Amniotic epithelial cell (primary cell): ENCODE data around the gene PPP2R1B.

Source experiments
- DNase-seq: peaks from one replicate; pipeline ENCODE4 v3.0.0-alpha.2; 2010; ENCODE audit warnings: low read depth

Gene PPP2R1B

GRCh38 chr11:111748035-111748804, 18.0 kb downstream of the PPP2R1B start:
- DNase-seq = no peak

GRCh38 chr11:111745719-111746504, 20.3 kb downstream of the PPP2R1B start:
- DNase-seq = peak; percentile 68

- DNase-seq = no peak
Observed at GRCh38 chr11:111743700-111744099, 22.5 kb downstream of the PPP2R1B start.

GRCh38 chr11:111741751-111742150, 24.4 kb downstream of the PPP2R1B start:
- no peak for DNase-seq

DNA sequence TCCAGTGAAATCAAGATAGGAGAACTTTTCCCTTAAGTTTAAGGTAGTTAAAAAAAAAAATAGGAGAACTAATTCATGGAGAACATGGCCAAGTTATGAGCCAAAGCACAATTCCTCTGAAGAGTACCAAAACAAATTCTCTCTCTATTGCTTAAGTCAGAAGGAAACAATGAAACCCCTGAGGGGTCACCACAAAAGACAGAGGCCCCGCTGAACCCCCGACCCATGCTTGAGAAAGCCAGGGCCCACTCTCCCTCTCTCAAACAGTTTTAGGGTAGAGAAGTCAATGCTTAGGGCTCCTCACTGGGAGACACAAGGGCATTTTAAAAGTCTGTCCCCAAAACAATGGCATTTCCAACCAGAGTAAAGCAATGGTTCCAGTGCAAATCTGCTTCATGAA, 26.9 kb downstream of the PPP2R1B start:
- no peak for DNase-seq

DNA sequence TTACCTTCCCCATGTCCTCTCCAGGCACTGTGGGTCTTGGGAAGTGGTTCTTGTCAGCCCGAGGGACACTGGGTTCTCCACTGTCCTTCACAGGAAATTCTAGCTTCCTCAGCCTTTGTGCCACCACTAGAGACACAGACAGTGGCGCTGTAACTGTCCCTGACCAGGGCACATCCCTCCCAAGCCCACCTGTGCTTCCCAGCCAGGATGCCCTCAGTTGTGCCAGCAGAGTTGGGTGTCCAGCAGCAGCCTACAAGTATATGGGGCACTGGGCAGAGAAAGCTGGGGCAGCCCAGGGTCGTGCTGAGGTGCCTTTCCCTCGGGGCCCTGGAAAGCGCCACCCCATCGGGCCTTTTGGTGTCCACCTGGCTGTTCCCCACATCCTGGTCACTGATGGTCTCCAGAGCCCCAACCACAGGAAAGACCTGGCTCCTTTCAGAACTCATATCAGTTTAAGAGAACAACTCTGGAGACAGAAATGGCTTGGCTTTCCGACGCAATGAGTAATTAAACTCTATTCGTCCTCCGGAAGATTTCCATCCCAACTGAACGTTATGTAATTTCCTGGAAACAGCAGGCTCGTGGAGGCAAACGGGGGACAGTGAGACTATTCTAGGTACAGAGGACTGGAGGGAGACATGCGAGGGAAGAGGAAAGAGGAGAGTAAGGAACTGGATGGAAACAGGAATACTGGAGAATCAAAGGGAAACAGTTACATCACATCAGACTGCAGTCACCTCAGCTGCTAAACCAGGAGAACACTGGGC, 28.6 kb downstream of the PPP2R1B start:
- no peak for DNase-seq

DNA sequence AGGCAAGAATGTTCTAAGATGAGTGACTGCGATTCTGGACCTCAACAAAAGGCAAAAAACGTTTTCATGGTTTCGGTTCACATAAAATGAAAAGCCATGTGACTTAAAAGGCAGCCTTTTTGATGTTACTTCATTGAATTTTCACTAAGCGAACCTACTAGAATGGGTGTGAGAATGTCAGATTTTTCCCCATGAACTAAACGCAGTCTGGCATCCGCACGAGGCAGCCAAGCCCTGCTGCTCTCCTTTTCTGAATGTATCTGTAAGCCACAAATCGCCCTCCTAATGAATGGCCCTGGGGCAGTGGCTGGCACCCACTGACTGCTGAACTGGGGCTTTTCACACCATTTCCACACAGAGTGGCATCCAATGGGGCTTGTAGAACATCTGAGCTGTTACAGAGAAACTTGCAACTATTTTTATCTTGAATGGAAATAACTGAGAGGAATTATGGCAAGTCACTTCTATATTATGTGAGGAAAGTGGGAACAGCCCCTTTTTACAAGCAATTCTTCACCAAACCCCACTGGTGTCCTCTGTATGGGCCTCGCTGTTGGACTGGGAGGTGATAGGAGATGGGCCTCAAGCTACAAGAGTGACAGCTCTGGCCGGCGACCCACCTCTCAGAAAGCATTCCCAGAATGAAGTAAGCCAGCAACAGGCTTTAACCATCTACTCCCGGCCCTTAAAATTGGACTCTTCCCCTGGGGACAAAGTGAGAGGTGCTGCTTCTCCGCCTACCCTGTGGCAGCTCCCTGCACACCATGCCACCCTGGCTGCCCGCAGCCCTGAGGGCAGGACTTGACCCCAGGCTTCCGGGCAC, 29.4 kb downstream of the PPP2R1B start:
- DNase-seq = no peak

DNA sequence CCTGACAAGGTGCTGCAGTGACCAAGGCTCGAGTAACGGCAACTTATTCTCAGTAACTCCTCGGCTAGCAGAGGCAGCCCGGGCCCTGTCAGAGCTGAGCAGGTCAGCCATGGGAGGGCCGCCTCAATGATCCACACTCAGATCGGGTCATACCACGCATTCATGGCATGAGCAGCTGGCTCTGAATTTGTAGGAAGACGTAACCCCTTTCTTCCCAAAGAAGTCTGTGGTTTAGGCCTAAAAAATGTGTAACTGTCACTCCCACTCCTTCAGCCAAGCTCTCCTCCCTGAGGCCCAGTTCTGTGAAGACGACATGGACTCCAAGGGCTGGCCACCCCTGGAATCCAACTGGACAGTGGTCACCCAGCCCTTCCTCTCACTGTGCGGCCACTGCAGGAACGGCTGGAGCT, 30.0 kb downstream of the PPP2R1B start:
- DNase-seq = peak; percentile 75

DNA sequence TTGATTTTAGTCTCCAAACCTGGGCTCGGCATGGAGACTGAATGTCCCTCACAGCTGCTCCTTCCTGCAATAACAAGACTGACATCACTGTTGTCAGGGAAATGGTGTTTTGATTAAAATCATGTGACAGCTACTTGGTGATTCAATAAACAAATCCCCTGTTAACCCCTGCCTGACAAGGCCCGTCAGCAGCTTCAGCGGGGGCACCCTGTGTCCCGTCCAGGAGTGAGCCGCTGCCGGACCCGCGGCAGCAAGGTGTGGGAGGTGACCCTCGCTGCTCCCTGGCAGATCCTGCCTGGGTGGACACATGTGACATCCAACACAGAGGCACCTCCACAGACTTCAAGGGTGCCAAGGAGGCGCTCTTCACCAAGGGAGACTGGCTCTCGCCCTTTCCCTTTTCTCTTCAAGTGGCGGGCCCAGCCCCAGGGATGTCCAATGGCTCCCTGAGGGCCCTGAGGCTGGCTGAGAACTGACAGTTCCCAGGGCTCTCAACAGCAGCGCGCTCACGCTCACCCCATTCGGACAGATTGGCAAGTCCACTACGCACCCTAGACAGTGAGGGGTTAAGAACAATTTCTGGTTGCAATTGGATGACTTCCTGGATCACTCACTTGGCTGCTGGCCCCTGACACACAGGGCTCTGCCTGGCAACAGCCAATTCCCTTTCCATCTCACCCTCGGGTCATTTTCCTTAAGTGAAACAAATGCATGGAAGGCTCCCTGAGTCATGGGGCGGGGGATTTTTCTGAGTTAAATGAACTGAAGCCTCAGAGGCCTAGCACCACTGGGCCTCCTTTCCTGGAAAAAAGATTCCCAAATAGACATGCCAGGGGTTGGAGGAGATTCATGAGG, 30.7 kb downstream of the PPP2R1B start:
- peak; percentile 92 for DNase-seq

GRCh38 chr11:111734954-111735261, 31.3 kb downstream of the PPP2R1B start:
- DNase-seq = no peak

GRCh38 chr11:111734101-111734953, 31.9 kb downstream of the PPP2R1B start:
- no peak for DNase-seq

DNA sequence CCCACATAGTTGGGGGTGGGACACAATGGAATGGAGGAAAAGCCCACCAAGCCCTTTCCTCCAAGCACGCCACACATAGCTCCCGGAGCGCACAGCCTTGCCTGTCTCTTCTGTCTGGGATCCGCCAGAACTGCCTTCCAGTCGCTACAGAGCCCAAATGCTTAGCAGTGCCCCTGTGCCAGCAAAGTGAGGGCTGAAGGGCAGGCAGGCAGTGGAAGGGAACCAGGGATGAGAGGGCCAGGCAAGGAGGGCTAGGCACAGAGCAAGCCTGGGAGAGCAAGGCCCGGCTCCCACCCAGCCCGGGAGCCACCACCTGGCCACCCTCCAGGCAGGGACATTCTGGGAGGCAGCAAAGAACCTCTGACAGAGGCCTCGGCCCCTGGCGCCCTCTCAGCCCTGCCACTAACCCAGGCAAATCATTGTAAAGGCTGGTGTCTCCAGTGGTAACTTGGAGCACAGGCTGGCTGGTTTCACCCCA, 32.5 kb downstream of the PPP2R1B start:
- no peak for DNase-seq

DNA sequence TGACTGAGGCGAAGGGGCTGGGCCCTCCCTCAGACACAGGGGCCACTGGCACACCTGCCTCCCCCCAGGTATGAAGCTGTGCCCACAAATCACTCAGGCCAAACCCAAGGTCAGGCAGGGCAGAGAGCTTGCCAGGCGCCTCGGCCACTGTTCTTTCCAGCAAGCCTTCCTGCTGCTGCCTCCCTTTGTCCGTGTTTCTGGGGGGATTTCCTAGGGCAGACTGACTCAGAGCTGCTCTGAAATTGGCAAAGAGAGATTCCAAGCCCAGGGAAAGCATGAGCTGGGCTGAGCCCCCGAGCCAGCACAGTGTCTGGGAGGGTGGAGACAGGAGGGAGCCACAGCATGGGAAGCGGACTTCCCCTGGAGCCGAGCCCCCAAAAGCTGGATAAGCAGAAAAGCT, 33.2 kb downstream of the PPP2R1B start:
- DNase-seq = peak; percentile 80

GRCh38 chr11:111731821-111732220, 34.4 kb downstream of the PPP2R1B start:
- DNase-seq = no peak

- no peak for DNase-seq
Observed at GRCh38 chr11:111730871-111731591, 35.2 kb downstream of the PPP2R1B start.

GRCh38 chr11:111729831-111730311, 36.3 kb downstream of the PPP2R1B start:
- DNase-seq = no peak

GRCh38 chr11:111729071-111729830, 36.9 kb downstream of the PPP2R1B start:
- DNase-seq = no peak

DNA sequence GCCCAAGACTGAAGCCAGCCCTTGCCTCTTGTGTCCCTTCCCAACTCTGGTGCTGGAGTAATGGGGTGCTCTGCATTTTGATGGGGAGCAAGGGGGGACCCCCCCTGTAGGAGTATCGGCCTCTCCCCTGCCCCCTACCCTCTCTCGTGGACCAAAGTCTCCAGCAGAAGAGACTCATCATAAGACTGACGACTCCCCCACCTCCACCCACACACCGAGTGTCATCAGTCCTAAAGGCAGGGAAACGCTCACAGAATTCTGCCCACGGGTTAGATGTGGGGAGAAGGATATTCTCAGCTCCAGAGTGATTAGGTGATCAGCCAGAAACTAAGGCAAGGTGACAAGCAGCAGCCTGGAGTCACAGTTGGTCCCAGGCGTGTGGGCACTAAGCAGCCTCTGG, 38.8 kb downstream of the PPP2R1B start:
- DNase-seq = no peak
